Activated CD4-positive, alpha-beta memory T cell treated with anti-CD3 and anti-CD28 coated beads, Interleukin-2, amount 10 ng/mL, durations not matched to agents 7 days and 5 days (primary cell): Measurements from ENCODE around the gene STK39. TPM values are rescaled to one million over a fixed set of nuclear protein-coding genes. Genes with fewer than 3 reads are reported as not detected.
"Not testable (repeated sequence)": the region's sequence is repeated elsewhere in the genome, so short reads cannot be mapped to it uniquely, and the experiment has no call there.

Experiments used
- CTCF ChIA-PET: fragments of 350-600 bp; sonication (Branson Sonifier 250); formaldehyde crosslinking; loops from one replicate; lab custom pipeline; 2021; ENCODE audit warnings: antibody characterized with exemption, inconsistent platforms; lab: Charles Lee
- POLR2A ChIA-PET: fragments of 350-600 bp; sonication (Branson Sonifier 250); formaldehyde crosslinking; loops from one replicate; lab custom pipeline; 2021; ENCODE audit warnings: antibody characterized with exemption; lab: Charles Lee
- DNase-seq: peaks from one replicate; pipeline ENCODE4 v3.0.0-alpha.2; 2020
- H3K27ac Mint-ChIP-seq: one replicate; pipeline ENCODE4 v1.8.0; 2021; ENCODE audit warnings: mild to moderate bottlenecking, mixed read lengths
- H3K27me3 Mint-ChIP-seq: one replicate; pipeline ENCODE4 v1.8.0; 2021; ENCODE audit warnings: mixed read lengths
- H3K36me3 Mint-ChIP-seq: one replicate; pipeline ENCODE4 v1.8.0; 2021; ENCODE audit warnings: low read depth, mixed read lengths
- H3K4me1 Mint-ChIP-seq: one replicate; pipeline ENCODE4 v1.8.0; 2021; ENCODE audit warnings: mixed read lengths
- H3K4me3 Mint-ChIP-seq: one replicate; pipeline ENCODE4 v1.8.0; 2021; ENCODE audit warnings: mild to moderate bottlenecking, mixed read lengths
- H3K9me3 Mint-ChIP-seq: one replicate; pipeline ENCODE4 v1.8.0; 2021; ENCODE audit warnings: mixed read lengths
- total RNA-seq, 2 experiments: library from RNA; stranded (reverse); gene quantifications; one replicate each; pipeline ENCODE4 v1.2.3, GENCODE V29; 2021

STK39 gene
- total RNA-seq, 2 experiments from 2014 or later: 43.0 to 45.5 TPM

DNA sequence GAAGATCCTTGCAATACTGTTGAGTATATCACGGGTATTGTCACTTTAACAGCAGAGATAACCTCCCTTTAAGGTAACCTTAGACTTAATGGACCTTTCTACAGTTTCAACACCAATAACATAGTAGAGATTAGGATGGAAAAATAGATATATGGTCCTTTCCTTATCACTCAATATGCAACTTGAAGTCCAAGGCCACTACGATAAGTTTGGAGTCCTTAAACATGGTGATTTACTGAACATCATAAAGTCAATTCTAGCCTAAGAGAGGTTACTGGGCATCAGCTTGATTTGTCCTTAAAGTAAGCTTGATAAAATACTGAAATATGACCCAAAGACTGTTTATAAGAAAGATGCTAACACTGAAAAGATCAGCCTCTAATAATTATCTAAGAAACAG is 203.2 kb downstream of the STK39 start:
- ChIA-PET CTCF (no interaction called here), POLR2A (no interaction called here)
- no peaks in the 10 kb centered on the region for H3K27me3 Mint-ChIP-seq
- H3K4me3 Mint-ChIP-seq: no peak overlapping the region
- DNase-seq: no peak
- H3K36me3 Mint-ChIP-seq: peaks cover 22% of the 10 kb centered on the region
- H3K4me1 Mint-ChIP-seq: peaks cover 26% of the 10 kb centered on the region
- H3K9me3 Mint-ChIP-seq: no peaks in the 10 kb centered on the region
- no peak overlapping the region for H3K27ac Mint-ChIP-seq

DNA sequence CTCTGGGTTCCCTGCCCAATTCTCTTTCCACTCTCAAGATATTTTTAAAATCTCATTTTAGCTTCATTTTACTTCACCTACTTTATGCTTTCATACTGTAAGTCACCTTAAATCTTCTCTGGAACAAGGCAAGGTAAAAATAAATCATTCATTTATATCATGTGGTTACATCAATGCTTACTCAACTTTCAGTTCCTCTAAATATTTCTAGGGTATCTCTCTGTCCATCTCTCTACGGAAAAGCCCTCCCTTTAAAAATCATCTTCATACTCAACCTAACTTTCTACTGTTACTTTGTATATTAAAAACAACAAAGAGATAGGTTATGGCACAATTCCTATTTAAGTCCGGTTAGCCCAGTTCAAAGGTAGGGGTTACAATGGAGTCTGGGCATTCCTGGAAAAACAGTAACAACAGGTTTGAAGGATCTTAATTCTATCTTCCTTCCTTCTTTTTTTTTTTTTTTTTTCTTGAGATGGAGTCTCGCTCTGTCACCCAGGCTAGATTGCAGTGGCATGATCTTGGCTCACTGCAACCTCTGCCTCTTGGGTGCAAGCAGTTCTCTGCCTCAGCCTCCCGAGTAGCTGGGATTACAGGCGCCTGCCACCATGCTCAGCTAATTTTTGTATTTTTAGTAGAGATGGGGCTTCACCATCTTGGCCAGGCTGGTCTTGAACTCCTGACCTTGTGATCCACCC is 205.1 kb downstream of the STK39 start:
- DNase-seq, H3K4me3 Mint-ChIP-seq, H3K27ac Mint-ChIP-seq, H3K27me3 Mint-ChIP-seq, H3K9me3 Mint-ChIP-seq, CTCF ChIA-PET, POLR2A ChIA-PET: not testable (repeated sequence)
- H3K4me1 Mint-ChIP-seq: peaks cover 41% of the 10 kb centered on the region
- peaks cover 19% of the 10 kb centered on the region for H3K36me3 Mint-ChIP-seq

DNA sequence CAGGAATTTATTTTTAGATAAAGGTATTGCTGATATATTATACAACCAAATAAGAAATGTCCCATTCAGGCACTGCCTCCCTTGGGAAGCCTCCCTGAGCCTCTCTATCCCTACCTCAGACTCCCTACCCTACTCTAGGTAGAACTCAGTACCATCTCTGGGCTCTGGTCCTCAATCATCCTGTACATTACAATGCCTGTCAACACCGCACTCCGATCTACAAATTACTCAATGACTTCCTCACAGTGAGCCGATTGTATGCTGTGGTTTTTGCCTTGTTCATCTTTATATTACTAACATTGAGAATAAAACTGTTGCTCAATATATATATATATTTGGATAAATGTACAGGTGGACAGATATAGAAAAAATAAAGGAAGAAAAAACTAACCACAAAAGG is 207.5 kb downstream of the STK39 start:
- ChIA-PET CTCF (no interaction called here), POLR2A (no interaction called here)
- Mint-ChIP-seq H3K4me3 (no peak overlapping the region), H3K36me3 (peaks cover 33% of the 10 kb centered on the region), H3K27me3 (no peaks in the 10 kb centered on the region), H3K27ac (no peak overlapping the region), H3K4me1 (peaks cover 58% of the 10 kb centered on the region), H3K9me3 (no peaks in the 10 kb centered on the region)
- no peak for DNase-seq

DNA sequence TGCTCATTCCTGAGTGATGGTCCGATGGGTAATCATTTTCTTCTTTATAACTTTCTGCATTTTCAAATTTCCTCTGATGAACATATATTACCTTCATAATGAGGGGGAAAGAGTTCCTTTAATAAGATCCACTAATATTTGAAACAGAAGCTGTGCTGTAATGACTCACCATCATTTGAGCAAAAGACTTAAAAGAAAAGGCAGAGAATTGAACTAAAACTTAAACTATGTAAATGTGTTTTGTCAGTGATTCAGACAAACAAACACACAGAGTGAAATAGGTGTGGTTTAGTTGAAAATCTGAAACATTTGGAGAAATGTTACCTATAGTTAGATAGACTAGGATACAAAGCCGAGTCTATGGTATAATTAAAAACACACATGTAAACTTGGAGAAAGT is 209.6 kb downstream of the STK39 start:
- DNase-seq: no peak
- no peaks in the 10 kb centered on the region for H3K27me3 Mint-ChIP-seq
- H3K27ac Mint-ChIP-seq: no peak overlapping the region
- H3K4me1 Mint-ChIP-seq: peaks cover 53% of the 10 kb centered on the region
- ChIA-PET POLR2A (no interaction called here), CTCF (no interaction called here)
- H3K36me3 Mint-ChIP-seq: peaks cover 42% of the 10 kb centered on the region
- H3K4me3 Mint-ChIP-seq: no peak overlapping the region
- H3K9me3 Mint-ChIP-seq: no peaks in the 10 kb centered on the region

DNA sequence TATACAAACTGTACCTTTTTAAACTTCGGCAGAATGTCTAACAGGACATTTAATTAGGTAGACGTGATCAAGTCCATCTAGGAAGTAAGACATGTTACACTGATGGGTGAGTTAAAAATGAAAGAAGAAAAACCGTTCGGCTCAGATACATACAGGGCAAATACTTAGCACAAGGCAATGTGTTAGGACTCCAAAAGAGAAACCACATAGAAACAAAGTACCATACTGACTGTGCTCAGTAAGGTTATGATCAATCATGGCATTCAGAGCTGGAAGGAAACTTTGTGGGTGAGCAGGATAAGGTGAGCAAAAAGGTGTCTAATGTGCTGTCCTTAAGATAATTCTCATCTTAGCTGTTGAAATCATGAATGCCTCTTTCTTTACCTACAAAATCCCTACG is 211.9 kb downstream of the STK39 start:
- POLR2A ChIA-PET: interaction anchor here (1.3 kb wide), 1 partner anchor 55 kb away, joined by 3 read pairs; no protein-coding TSS in a partner anchor
- CTCF ChIA-PET: interaction anchor here (0.6 kb wide), 1 partner anchor 83 kb away, joined by 3 read pairs; no protein-coding TSS in a partner anchor
- peaks cover 39% of the 10 kb centered on the region for H3K4me1 Mint-ChIP-seq
- no peak overlapping the region for H3K27ac Mint-ChIP-seq
- DNase-seq: no peak
- peak overlapping the region; percentile 2 for H3K4me3 Mint-ChIP-seq
- no peaks in the 10 kb centered on the region for H3K27me3 Mint-ChIP-seq
- peaks cover 33% of the 10 kb centered on the region for H3K36me3 Mint-ChIP-seq
- no peaks in the 10 kb centered on the region for H3K9me3 Mint-ChIP-seq

DNA sequence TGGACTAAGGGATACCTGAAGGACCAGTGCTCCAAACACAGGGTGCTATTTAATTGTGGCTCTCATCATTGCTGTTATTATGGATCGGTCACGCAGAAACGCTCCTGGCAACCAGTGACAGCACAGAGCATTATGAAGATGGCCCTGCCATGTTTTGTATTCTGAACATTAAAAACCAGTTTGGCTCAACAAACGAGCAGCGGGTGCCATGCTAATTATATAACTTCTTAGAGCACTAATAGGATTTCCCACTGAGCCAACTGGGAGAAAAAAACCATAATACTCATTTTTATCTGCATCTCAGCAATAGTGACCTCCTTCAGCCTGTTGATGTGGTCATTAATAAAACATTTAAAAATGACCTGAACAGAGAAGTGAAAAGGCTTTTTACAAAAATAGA is 212.8 kb downstream of the STK39 start:
- DNase-seq: no peak
- H3K27ac Mint-ChIP-seq: no peak overlapping the region
- H3K36me3 Mint-ChIP-seq: peaks cover 30% of the 10 kb centered on the region

DNA sequence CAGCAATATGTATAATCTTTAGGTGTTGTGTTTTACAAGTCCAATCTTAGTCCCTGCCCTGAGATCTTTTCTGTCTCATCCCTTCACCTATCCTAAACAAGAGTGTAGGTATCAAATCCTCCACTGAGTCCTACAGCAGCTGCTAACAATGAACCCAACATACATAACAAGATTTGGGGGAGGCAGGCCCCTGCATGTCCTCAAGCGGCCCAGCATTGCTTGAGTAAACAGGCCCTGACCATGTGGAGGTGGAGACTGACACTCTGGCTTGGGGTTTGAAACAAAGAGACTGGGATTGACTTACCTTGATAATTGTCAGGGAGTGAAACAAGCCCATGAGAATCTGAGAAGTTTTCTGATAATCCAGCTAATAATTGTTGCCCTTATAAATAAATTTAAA is 213.4 kb downstream of the STK39 start:
- H3K4me3 Mint-ChIP-seq: no peak overlapping the region
- no peak for DNase-seq
- POLR2A ChIA-PET: no interaction called here
- no peak overlapping the region for H3K27ac Mint-ChIP-seq
- CTCF ChIA-PET: interaction anchor here (0.6 kb wide), 1 partner anchor 84 kb away, joined by 3 read pairs; no protein-coding TSS in a partner anchor
- H3K4me1 Mint-ChIP-seq: peaks cover 34% of the 10 kb centered on the region
- no peaks in the 10 kb centered on the region for H3K27me3 Mint-ChIP-seq
- peaks cover 30% of the 10 kb centered on the region for H3K36me3 Mint-ChIP-seq
- no peaks in the 10 kb centered on the region for H3K9me3 Mint-ChIP-seq

More for the DNA sequence above, 212.8 kb downstream of the STK39 start:
- no peak overlapping the region for H3K4me3 Mint-ChIP-seq
- H3K4me1 Mint-ChIP-seq: peaks cover 35% of the 10 kb centered on the region
- POLR2A ChIA-PET: interaction anchor here (1.3 kb wide), 1 partner anchor 55 kb away, joined by 3 read pairs; no protein-coding TSS in a partner anchor
- CTCF ChIA-PET: interaction anchor here (0.6 kb wide), 1 partner anchor 84 kb away, joined by 3 read pairs; no protein-coding TSS in a partner anchor
- no peaks in the 10 kb centered on the region for H3K27me3 Mint-ChIP-seq
- H3K9me3 Mint-ChIP-seq: no peaks in the 10 kb centered on the region

DNA sequence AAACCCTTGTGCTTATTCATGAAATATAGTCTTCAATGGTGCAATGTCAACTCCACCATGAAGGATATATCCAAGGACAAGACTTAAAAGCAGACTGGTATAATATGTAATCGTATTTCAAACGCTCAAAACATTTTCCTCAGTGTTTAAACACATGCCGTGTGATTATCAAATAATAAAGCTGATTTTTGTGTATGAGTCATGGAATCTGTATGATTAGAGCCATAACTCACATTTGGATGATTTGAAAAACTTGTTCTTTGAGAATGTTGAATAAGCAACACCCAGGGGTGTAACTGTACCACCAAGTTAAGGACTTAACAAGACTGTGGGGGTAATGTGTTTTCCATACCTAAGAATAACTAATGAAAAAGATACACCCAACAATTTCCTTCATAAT is 215.3 kb downstream of the STK39 start:
- Mint-ChIP-seq H3K4me1 (peaks cover 17% of the 10 kb centered on the region), H3K9me3 (no peaks in the 10 kb centered on the region), H3K27ac (no peak overlapping the region), H3K36me3 (peaks cover 30% of the 10 kb centered on the region), H3K27me3 (no peaks in the 10 kb centered on the region), H3K4me3 (no peak overlapping the region)
- POLR2A ChIA-PET: no interaction called here
- DNase-seq: no peak
- CTCF ChIA-PET: no interaction called here

DNA sequence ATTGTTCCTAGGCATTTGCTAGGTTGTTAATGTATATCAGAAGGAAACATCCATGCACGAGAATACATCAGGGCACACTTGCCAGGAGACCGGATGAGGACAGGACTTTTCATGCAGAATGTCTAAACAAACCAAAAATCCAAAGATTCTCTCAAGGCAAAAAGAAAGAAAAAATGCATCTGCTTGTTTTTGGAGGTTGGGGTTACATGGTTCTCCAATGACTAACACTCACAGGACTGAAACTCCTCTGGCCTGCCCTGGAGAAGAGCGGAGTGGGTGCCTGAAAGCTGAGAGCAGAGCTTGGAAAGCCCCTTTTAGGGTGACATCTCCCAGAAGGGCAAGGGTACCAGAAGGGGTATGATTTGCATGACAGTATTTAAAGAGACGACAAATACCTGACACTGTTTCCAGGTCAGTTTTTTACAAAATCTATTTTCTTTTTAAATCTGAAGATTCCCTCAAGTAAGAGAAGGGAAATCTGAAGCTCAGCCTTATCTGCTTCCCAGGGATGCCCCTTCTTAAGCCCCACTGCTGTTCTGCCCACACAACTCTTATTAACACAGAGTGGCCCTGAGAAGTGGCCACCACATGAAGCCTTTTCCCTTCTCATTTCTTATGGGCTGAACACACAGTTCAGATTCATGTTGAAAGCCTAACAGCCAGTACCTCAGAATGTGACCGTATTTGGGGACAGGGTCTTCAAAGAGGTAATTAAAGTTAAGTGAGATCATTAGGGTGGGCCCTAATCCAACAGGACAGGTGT is 216.4 kb downstream of the STK39 start:
- Mint-ChIP-seq H3K27me3 (no peaks in the 10 kb centered on the region), H3K4me3 (no peak overlapping the region), H3K9me3 (no peaks in the 10 kb centered on the region), H3K4me1 (peaks cover 9% of the 10 kb centered on the region), H3K36me3 (peaks cover 26% of the 10 kb centered on the region), H3K27ac (no peak overlapping the region)
- DNase-seq: no peak
- CTCF ChIA-PET: no interaction called here
- POLR2A ChIA-PET: no interaction called here

DNA sequence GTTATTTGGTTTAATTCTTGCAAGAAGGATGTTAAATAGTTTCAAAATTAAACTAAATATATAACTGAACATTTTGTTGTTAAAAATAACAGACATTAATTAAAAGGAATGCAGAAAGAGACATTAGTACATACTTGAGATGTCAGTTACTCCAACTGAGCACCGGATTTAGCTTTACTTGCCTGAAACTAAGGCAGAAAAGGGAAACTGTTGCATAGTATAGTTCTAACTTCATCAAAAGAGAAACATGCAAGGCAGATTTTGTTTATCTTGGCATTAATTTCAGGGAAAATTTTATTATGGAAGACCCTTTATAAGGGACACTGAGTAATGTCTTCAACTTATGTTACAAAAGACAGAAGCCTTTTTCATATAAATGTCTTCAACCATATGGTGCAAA is 218.3 kb downstream of the STK39 start:
- Mint-ChIP-seq H3K9me3 (no peaks in the 10 kb centered on the region), H3K27ac (no peak overlapping the region), H3K4me1 (peaks cover 2% of the 10 kb centered on the region), H3K27me3 (no peaks in the 10 kb centered on the region), H3K36me3 (peaks cover 20% of the 10 kb centered on the region), H3K4me3 (no peak overlapping the region)
- no peak for DNase-seq
- CTCF ChIA-PET: no interaction called here
- POLR2A ChIA-PET: no interaction called here

DNA sequence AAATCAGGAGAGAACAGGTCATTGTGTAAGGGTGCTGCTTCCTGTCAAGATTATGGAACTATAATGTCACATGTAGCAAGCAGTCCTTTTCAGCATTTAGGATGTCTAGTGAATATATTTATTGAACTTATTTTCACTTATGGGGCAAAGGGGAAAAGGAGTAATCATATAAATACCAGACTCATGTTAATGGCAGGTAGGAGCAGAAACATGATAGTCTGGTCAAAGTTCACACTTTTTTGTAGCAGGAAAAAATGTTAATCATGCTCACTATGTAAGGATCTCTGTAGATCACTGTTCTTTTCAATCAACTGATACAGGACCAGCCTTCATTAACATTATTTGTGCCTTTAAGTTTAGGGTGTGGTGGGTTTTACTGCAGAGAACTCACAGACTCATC is 219.0 kb downstream of the STK39 start:
- Mint-ChIP-seq H3K36me3 (peaks cover 15% of the 10 kb centered on the region), H3K9me3 (no peaks in the 10 kb centered on the region), H3K27me3 (no peaks in the 10 kb centered on the region), H3K4me1 (peaks cover 2% of the 10 kb centered on the region), H3K27ac (no peak overlapping the region), H3K4me3 (no peak overlapping the region)
- no peak for DNase-seq
- ChIA-PET CTCF (no interaction called here), POLR2A (no interaction called here)

DNA sequence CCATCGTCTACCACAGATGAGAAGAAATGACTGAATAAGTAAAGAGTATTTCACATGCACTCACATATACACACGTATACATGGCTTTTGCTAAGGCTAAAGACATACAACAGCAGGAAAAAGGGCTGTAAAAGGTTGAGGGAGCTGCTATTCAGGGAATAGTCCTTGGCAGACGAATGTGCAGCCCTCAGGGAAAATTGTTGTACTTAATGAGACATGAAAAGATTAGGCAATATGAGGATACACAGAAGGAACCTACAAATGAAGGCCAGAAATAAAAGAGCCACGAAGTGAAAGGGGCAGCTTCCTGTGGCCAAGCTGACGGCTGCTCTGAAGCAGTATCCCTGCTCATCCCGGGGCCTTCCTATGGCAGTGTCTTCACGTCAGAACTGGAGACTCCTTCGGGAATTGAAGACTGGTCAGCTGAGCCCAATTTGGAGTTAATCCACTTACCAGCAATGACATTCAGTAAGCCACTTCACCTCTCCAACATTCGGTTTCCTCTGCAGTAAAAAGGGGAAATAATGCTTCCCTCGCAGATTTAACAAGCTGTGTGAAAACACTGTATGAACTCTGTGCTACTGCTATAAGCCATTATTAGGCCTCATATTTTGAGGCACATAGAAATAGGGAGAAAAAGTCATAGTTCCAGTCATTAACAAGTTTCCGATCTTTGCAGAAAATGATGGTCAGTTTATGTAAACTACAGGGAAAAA is 221.8 kb downstream of the STK39 start:
- Mint-ChIP-seq H3K9me3 (no peaks in the 10 kb centered on the region), H3K27me3 (no peaks in the 10 kb centered on the region)

DNA sequence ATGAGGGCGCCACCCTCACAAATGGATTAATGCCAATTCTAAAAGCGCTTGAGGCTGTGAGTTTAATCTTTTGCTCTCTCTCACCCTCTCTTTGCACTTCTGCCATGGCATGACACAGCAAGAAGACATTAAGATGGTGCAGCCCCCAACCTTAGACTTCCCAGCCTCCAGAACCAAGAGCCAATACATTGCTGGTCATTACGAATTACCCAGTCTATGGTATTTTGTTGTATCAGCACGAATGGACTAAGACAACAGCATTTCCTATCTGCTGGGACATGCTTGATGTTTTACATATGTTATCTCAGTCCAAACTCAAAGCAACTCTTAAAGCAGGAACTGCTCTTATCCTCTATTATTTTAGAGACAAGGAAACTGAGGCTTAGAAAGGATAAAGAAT is 222.9 kb downstream of the STK39 start:
- CTCF ChIA-PET: no interaction called here
- Mint-ChIP-seq H3K4me3 (no peak overlapping the region), H3K4me1 (no peaks in the 10 kb centered on the region), H3K27me3 (no peaks in the 10 kb centered on the region), H3K27ac (no peak overlapping the region), H3K9me3 (no peaks in the 10 kb centered on the region), H3K36me3 (peaks cover 15% of the 10 kb centered on the region)
- POLR2A ChIA-PET: no interaction called here
- DNase-seq: no peak

More for the DNA sequence above, 221.8 kb downstream of the STK39 start:
- DNase-seq: no peak
- ChIA-PET CTCF (no interaction called here), POLR2A (no interaction called here)
- peaks cover 15% of the 10 kb centered on the region for H3K36me3 Mint-ChIP-seq
- no peak overlapping the region for H3K4me3 Mint-ChIP-seq
- H3K4me1 Mint-ChIP-seq: no peaks in the 10 kb centered on the region
- H3K27ac Mint-ChIP-seq: no peak overlapping the region
